H1 (cell line): ENCODE measurements around the gene GIMAP2. TPM values are rescaled to one million over a fixed set of nuclear protein-coding genes. Genes with fewer than 3 reads are reported as not detected.

Experiments used
- CTCF ChIA-PET: fragments of 300-600 bp; sonication (Branson Sonifier 250); formaldehyde crosslinking; loops from one replicate; lab custom pipeline; 2021; ENCODE audit not compliant: partially characterized antibody; lab: Charles Lee
- POLR2A ChIA-PET: fragments of 300-600 bp; sonication (Branson Sonifier 250); formaldehyde crosslinking; loops from one replicate; lab custom pipeline; 2021; ENCODE audit warnings: inconsistent platforms; ENCODE audit not compliant: partially characterized antibody; lab: Charles Lee
- DNase-seq, 2 experiments: peaks; one replicate each; pipeline versions ENCODE4 v3.0.0 to v3.0.0-alpha.2; 2010 to 2022; ENCODE audit warnings: low spot score in 2 of 2, low read depth in 1 of 2, mixed read lengths in 1 of 2
- FAIRE-seq: peaks from 2 replicates; lab custom pipeline; 2011; peaks lifted over from hg19 to GRCh38; lab: Jason Lieb, UNC
- H2AFZ ChIP-seq: 2 replicates; pipeline ENCODE4 v1.8.1; 2012; ENCODE audit warnings: low read length, inconsistent platforms
- H2AK5ac ChIP-seq: 2 replicates; pipeline ENCODE4 v1.6.1; 2013; ENCODE audit warnings: low read depth, low read length
- H2BK120ac ChIP-seq: replicated peaks from 2 replicates; pipeline ENCODE3; 2013; ENCODE audit warnings: low read depth, low read length, inconsistent platforms
- H2BK12ac ChIP-seq: 2 replicates; pipeline ENCODE4 v1.6.1; 2013; ENCODE audit warnings: low read depth, low read length
- H2BK15ac ChIP-seq: 2 replicates; pipeline ENCODE4 v1.6.1; 2013; ENCODE audit warnings: low read length
- H2BK20ac ChIP-seq: 2 replicates; pipeline ENCODE4 v1.6.1; 2013; ENCODE audit warnings: low read length
- H2BK5ac ChIP-seq: 2 replicates; pipeline ENCODE4 v1.6.1; 2013; ENCODE audit warnings: low read depth, low read length
- H3K14ac ChIP-seq: 2 replicates; pipeline ENCODE4 v1.6.1; 2013; ENCODE audit warnings: inconsistent platforms; ENCODE audit not compliant: insufficient read length
- H3K18ac ChIP-seq: 2 replicates; pipeline ENCODE4 v1.6.1; 2013; ENCODE audit warnings: low read length; ENCODE audit errors: extremely low read depth
- H3K23ac ChIP-seq: 2 replicates; pipeline ENCODE4 v1.6.1; 2013; ENCODE audit warnings: inconsistent platforms; ENCODE audit not compliant: insufficient read length
- H3K23me2 ChIP-seq: 2 replicates; pipeline ENCODE4 v1.6.1; 2013; ENCODE audit warnings: low read depth, low read length
- H3K27ac ChIP-seq: 2 replicates; pipeline ENCODE4 v1.6.1; 2011; ENCODE audit warnings: low read depth, low read length, inconsistent platforms
- H3K27me3 ChIP-seq, 4 experiments: replicated peaks in 1 of 4; 1 replicate in 1 of 4; 2 replicates in 3 of 4; pipeline versions ENCODE4 v1.6.1 to v1.8.1; 2011 to 2013; ENCODE audit warnings: low read length in 3 of 4, mild to moderate bottlenecking in 3 of 4, inconsistent platforms in 2 of 4, mixed read lengths in 2 of 4, moderate library complexity in 1 of 4; ENCODE audit not compliant: control insufficient read depth in 3 of 4, insufficient read depth in 3 of 4; ENCODE audit errors: extremely low read depth in 1 of 4
- H3K36me3 ChIP-seq, 4 experiments: 2 replicates each; pipeline versions ENCODE4 v1.6.1 to v1.8.1; 2011 to 2013; ENCODE audit warnings: mild to moderate bottlenecking in 4 of 4, low read length in 3 of 4, moderate library complexity in 2 of 4, control low read depth in 1 of 4, inconsistent platforms in 1 of 4; ENCODE audit not compliant: insufficient read depth in 4 of 4, control insufficient read depth in 2 of 4
- H3K4ac ChIP-seq: replicated peaks from 2 replicates; pipeline ENCODE3; 2013; ENCODE audit warnings: low read length, low read depth, mixed read lengths, inconsistent platforms; ENCODE audit not compliant: insufficient read length
- H3K4me1 ChIP-seq, 4 experiments: replicated peaks in 1 of 4; 1 replicate in 1 of 4; 2 replicates in 3 of 4; pipeline versions ENCODE4 v1.6.1 to v1.8.1; 2011 to 2013; ENCODE audit warnings: low read length in 3 of 4, inconsistent platforms in 2 of 4, mixed read lengths in 1 of 4; ENCODE audit not compliant: insufficient read depth in 4 of 4, control insufficient read depth in 3 of 4
- H3K4me2 ChIP-seq, 2 experiments: 2 replicates each; pipeline versions ENCODE4 v1.6.1 to v1.8.1; 2011 to 2013; ENCODE audit warnings: low read depth in 2 of 2, low read length in 2 of 2, control low read depth in 1 of 2, inconsistent platforms in 1 of 2, mild to moderate bottlenecking in 1 of 2; ENCODE audit not compliant: insufficient read depth in 1 of 2
- H3K4me3 ChIP-seq, 4 experiments: fragments of 200-600, 300-600 bp in 1 of 4; sonication (generic), shearing (Covaris generic), sonication (Bioruptor Twin) in 1 of 4; 2 replicates each; pipeline versions ENCODE4 v1.5.1 to v1.8.1; 2011 to 2016; ENCODE audit warnings: low read length in 4 of 4, low read depth in 3 of 4, control low read depth in 2 of 4, inconsistent platforms in 2 of 4, mild to moderate bottlenecking in 2 of 4, mixed read lengths in 1 of 4, moderate library complexity in 1 of 4; ENCODE audit not compliant: insufficient read depth in 2 of 4; ENCODE audit errors: extremely low read depth in 1 of 4
- H3K56ac ChIP-seq: replicated peaks from 2 replicates; pipeline ENCODE3; 2013; ENCODE audit warnings: low read depth, mild to moderate bottlenecking, mixed read lengths, low read length, inconsistent platforms; ENCODE audit not compliant: insufficient read length
- H3K79me1 ChIP-seq: 2 replicates; pipeline ENCODE4 v1.6.1; 2013; ENCODE audit warnings: low read depth, low read length, control low read depth
- H3K79me2 ChIP-seq, 2 experiments: 2 replicates each; pipeline versions ENCODE4 v1.6.1 to v1.8.1; 2012 to 2013; ENCODE audit warnings: low read length in 2 of 2, mild to moderate bottlenecking in 2 of 2, inconsistent platforms in 1 of 2; ENCODE audit not compliant: insufficient read depth in 2 of 2, control insufficient read depth in 1 of 2
- H3K9ac ChIP-seq, 4 experiments: replicated peaks in 1 of 4; 1 replicate in 1 of 4; 2 replicates in 3 of 4; pipeline versions ENCODE4 v1.6.1 to v1.8.1; 2011 to 2013; ENCODE audit warnings: low read depth in 3 of 4, low read length in 3 of 4, control low read depth in 2 of 4, mild to moderate bottlenecking in 2 of 4, moderate library complexity in 2 of 4, inconsistent platforms in 1 of 4; ENCODE audit errors: extremely low read depth in 1 of 4
- H3K9me3 ChIP-seq, 2 experiments: 2 replicates each; pipeline versions ENCODE4 v1.6.1 to v1.8.1; 2012 to 2013; ENCODE audit warnings: mild to moderate bottlenecking in 2 of 2, moderate library complexity in 2 of 2, control low read depth in 1 of 2, inconsistent platforms in 1 of 2, low read depth in 1 of 2, low read length in 1 of 2, mixed read lengths in 1 of 2; ENCODE audit not compliant: insufficient read depth in 2 of 2
- H4K20me1 ChIP-seq, 2 experiments: replicated peaks in 1 of 2; 2 replicates each; pipeline versions ENCODE3 to v1.8.1; 2011 to 2013; ENCODE audit warnings: inconsistent platforms in 2 of 2, low read length in 2 of 2, mild to moderate bottlenecking in 1 of 2; ENCODE audit not compliant: insufficient read depth in 2 of 2, control insufficient read depth in 1 of 2
- H4K5ac ChIP-seq: 2 replicates; pipeline ENCODE4 v1.6.1; 2013; ENCODE audit warnings: low read length, low read depth, mixed read lengths, inconsistent platforms; ENCODE audit not compliant: insufficient read length
- H4K8ac ChIP-seq: 2 replicates; pipeline ENCODE4 v1.8.0; 2013; ENCODE audit warnings: mild to moderate bottlenecking, moderate library complexity, low read length, inconsistent platforms; ENCODE audit not compliant: insufficient read depth; ENCODE audit errors: extremely low read depth
- H4K91ac ChIP-seq: replicated peaks from 2 replicates; pipeline ENCODE3; 2013; ENCODE audit warnings: low read length, mixed read lengths, inconsistent platforms; ENCODE audit not compliant: insufficient read length
- CBX5 ChIP-seq: fragments of 300-800, 300-1000 bp; sonication (generic); IDR thresholded peaks from 2 replicates; pipeline ENCODE4 v1.7.1; 2016; ENCODE audit warnings: antibody characterized with exemption, low read length, low read depth
- CEBPB ChIP-seq: IDR thresholded peaks from 2 replicates; pipeline ENCODE4 v1.6.1; 2012; ENCODE audit warnings: low read depth, low read length
- EZH2 ChIP-seq: fragments of 200-600 bp; sonication (generic); IDR thresholded peaks from 2 replicates; pipeline ENCODE4 v1.7.1; 2012; ENCODE audit warnings: low read depth, mild to moderate bottlenecking, moderate library complexity, low read length, inconsistent platforms; ENCODE audit not compliant: severe bottlenecking
- GTF2F1 ChIP-seq: IDR thresholded peaks from 2 replicates; pipeline ENCODE4 v1.6.1; 2012; ENCODE audit warnings: low read depth, low read length, improper control_type of control experiment, borderline replicate concordance
- HDAC6 ChIP-seq: IDR thresholded peaks from one replicate; pipeline ENCODE4 v1.7.1; 2012; ENCODE audit warnings: low read depth, mild to moderate bottlenecking, inconsistent platforms, low read length, moderate library complexity
- KDM5A ChIP-seq: fragments of 200-600 bp; IDR thresholded peaks from 2 replicates; pipeline ENCODE4 v1.7.1; 2012; ENCODE audit warnings: mild to moderate bottlenecking, low read length, inconsistent platforms, mixed read lengths
- NANOG ChIP-seq: IDR thresholded peaks from 2 replicates; pipeline ENCODE4 v1.6.1; 2011; ENCODE audit warnings: low read length, low read depth, mild to moderate bottlenecking, inconsistent platforms; ENCODE audit not compliant: insufficient read depth, poor library complexity, severe bottlenecking
- RNF2 ChIP-seq: fragments of 200-900, 300-1000 bp; sonication (generic); IDR thresholded peaks from 2 replicates; pipeline ENCODE4 v1.7.1; 2016; ENCODE audit warnings: borderline replicate concordance, low read depth, mild to moderate bottlenecking, antibody characterized with exemption, low read length; ENCODE audit not compliant: poor library complexity, severe bottlenecking; ENCODE audit errors: missing control alignments
- RXRA ChIP-seq: IDR thresholded peaks from 2 replicates; pipeline ENCODE4 v1.6.1; 2011; ENCODE audit warnings: low read depth, mild to moderate bottlenecking, low read length, moderate library complexity; ENCODE audit not compliant: insufficient read depth
- SIX5 ChIP-seq: IDR thresholded peaks from 2 replicates; pipeline ENCODE4 v1.6.1; 2011; ENCODE audit warnings: mild to moderate bottlenecking, low read depth, low read length
- SP2 ChIP-seq: IDR thresholded peaks from 2 replicates; pipeline ENCODE4 v1.6.1; 2012; ENCODE audit warnings: mild to moderate bottlenecking, low read length, inconsistent platforms
- SP4 ChIP-seq: IDR thresholded peaks from 2 replicates; pipeline ENCODE4 v1.6.1; 2012; ENCODE audit warnings: low read length, inconsistent platforms
- TEAD4 ChIP-seq: IDR thresholded peaks from 2 replicates; pipeline ENCODE4 v1.6.1; 2012; ENCODE audit warnings: low read depth, low read length, inconsistent platforms, mixed read lengths
- USF2 ChIP-seq: IDR thresholded peaks from 2 replicates; pipeline ENCODE4 v1.6.1; 2011; ENCODE audit warnings: low read length, improper control_type of control experiment
- WGBS, 2 experiments: shearing (Covaris generic) in 1 of 2; methylation state at CpG; one replicate each; pipeline versions ENCODE4 v1.1.6 to v1.1.7; 2013 to 2015; ENCODE audit warnings: low lambda C conversion rate in 2 of 2, mixed read lengths in 2 of 2, inconsistent platforms in 1 of 2, low coverage in 1 of 2, missing lambda C conversion rate in 1 of 2; ENCODE audit not compliant: insufficient replicate concordance in 2 of 2, insufficient coverage in 1 of 2, insufficient read length in 1 of 2; ENCODE audit errors: extremely low coverage in 1 of 2, missing lambda C conversion rate in 1 of 2; 5-methylcytosine and 5-hydroxymethylcytosine counted together
- polyA plus RNA-seq, 7 experiments: library from polyadenylated mRNA; depleted of rRNA in 3 of 7; stranded (reverse) in 5 of 7; unstranded in 2 of 7; fragments of >200 nt in 5 of 7; fragments of 200-250 nt in 2 of 7; gene quantifications; 1 replicate in 5 of 7; 2 replicates in 1 of 7; 4 replicates in 1 of 7; pipeline versions ENCODE4 v1.2.1 to v1.2.3, GENCODE V29; 2011 to 2013; ENCODE audit warnings: missing spikeins in 2 of 7, mixed read lengths in 2 of 7
- total RNA-seq: library from RNA; stranded (reverse); fragmentation: NEBNext Ultra II Directional; extraction: Animal tissue kit (Norgen Biotek cat#: 25700); gene quantifications from 2 replicates; pipeline ENCODE4 v1.2.1, GENCODE V29; 2021

GIMAP2 gene
- total and polyA plus RNA-seq, 2 of the 8 experiments (the other 6 are each of a cell fraction or from before 2014, with no cell fraction given), result not detected

DNA sequence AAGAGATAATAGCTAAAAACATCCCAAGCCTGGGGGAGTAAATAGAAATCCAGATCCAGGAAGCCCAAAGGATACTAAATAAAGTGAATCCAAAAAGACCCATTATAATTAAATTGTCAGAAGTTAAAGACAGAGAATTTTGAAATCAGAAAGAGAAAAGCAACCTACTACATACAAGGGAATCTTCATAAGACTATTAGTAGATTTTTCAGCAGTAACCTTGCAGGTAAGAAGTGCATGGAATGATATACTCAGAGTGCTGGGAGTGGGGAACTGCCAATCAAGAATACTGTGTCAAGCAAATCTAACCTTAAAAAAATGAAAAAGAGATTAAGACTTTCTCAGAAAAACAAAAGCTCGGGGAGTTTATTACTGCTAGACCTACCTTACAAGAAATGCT, 17.7 kb downstream of the GIMAP2 start:
- Histone ChIP-seq H3K79me2 (no peaks in the 10 kb centered on the region), H3K18ac (no peak overlapping the region), H3K9me3 (peaks cover 11 to 14% of the 10 kb centered on the region in 2 experiments), H4K5ac (no peak overlapping the region), H2BK120ac (no peak overlapping the region), H4K91ac (no peak overlapping the region), H2BK12ac (no peak overlapping the region), H3K23me2 (no peaks in the 10 kb centered on the region), H3K4me1 (no peaks in the 10 kb centered on the region), H3K14ac (no peak overlapping the region), H4K8ac (no peak overlapping the region), H3K27ac (no peak overlapping the region), H3K4ac (no peak overlapping the region), H3K56ac (no peak overlapping the region), H2AFZ (no peak overlapping the region), H3K4me3 (no peak overlapping the region), H2BK20ac (no peak overlapping the region), H2AK5ac (no peak overlapping the region), H3K79me1 (no peaks in the 10 kb centered on the region), H3K36me3 (no peaks in the 10 kb centered on the region), H2BK5ac (no peak overlapping the region), H4K20me1 (no peaks in the 10 kb centered on the region), H3K9ac (no peak overlapping the region), H3K23ac (no peak overlapping the region), H3K27me3 (no peaks in the 10 kb centered on the region), H3K4me2 (no peak overlapping the region), H2BK15ac (no peak overlapping the region)
- DNase-seq (no peak), FAIRE-seq (no peak)
- ChIA-PET CTCF (interaction anchor here (0.9 to 1.1 kb wide), 2 partner anchors 169 to 283 kb away, joined by 3 to 4 read pairs; no protein-coding TSS in a partner anchor), POLR2A (no interaction called here)
- 76% methylated on average over 1 of the region's 1 CpG; no CpG with 5 or more reads in 1 of the 2 experiments for WGBS, 2 experiments
- TF ChIP-seq GTF2F1 (no peak), SP2 (no peak), CEBPB (no peak), TEAD4 (no peak), RNF2 (no peak), SIX5 (no peak), EZH2 (no peak), NANOG (no peak), SP4 (no peak), KDM5A (no peak), HDAC6 (no peak), USF2 (no peak), CBX5 (no peak), RXRA (no peak)
